GM21447 (cell line): ENCODE measurements around the gene IL11.
"Not testable (repeated sequence)": the region's sequence is repeated elsewhere in the genome, so short reads cannot be mapped to it uniquely, and the experiment has no call there.

Source experiments
- ATAC-seq: cut with Tn5 transposase; IDR thresholded peaks from one replicate; pipeline ENCODE4 v1.9.1; 2021; ENCODE audit not compliant: unreplicated experiment

IL11 gene

DNA sequence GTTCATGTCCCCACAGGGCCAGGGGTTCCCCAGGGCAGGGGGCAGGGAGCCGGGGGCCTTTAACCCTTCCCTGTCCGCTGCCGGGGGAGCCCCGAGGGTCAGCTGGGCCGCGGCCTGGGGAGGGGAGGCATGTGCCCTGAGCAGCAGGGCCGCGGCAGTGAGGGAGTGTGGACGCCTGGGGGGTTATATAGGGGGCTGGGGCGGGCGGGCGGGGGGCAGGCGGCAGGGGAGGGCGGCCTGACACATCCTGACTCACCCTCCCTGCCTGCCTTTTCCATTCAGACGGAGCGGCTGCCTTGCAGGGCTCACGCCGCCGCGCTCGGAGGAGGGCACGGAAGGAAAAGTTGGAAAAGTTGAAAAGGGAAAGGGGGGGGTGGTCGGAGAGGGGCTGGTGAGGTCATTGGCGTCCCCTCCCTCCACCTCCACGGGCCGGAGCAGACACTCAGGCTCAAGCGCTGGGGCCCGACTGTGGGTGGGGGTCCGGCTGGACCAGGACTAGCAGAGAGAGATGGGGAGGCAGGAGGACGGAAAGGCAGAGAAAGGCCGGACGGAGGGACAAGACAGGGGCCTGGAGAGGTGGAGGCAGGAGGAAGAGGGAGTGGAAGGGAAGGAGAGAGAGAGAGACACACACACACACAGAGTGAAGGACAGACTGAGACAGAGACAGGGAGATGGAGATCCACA lies at the start of gene IL11:
IL11 (minus strand) TSS at position 159 of the 684 bp plus-strand sequence; CDS start at position 6, 153 bp downstream.
- ATAC-seq = no peak

- no peak for ATAC-seq
Observed at GRCh38 chr19:55419624-55420236, 49.5 kb upstream of the IL11 start.

GRCh38 chr19:55419103-55419502 lies 48.8 kb upstream of the IL11 start:
- no peak for ATAC-seq

- no peak for ATAC-seq
Observed at GRCh38 chr19:55418185-55418584, 47.9 kb upstream of the IL11 start.

GRCh38 chr19:55410168-55410567 lies 39.9 kb upstream of the IL11 start:
- ATAC-seq = no peak

DNA sequence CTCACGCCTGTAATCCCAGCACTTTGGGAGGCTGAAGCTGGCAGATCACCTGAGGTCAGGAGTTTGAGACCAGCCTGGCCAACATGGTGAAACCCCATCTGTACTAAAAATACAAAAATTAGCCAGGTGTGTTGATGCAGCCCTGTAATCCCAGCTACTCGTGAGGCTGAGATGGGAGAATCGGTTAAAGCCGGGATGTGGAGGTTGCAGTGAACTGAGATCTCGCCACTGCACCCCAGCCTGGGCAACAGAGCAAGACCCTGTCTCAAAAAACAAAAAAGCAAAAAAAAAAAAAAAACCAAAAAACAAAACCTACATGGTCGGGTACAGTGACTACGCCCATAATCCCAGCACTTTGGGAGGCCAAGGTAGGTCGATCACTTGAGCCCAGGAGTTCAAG lies 38.9 kb upstream of the IL11 start:
- not testable (repeated sequence) for ATAC-seq

GRCh38 chr19:55408533-55408872 lies 38.2 kb upstream of the IL11 start:
- ATAC-seq = no peak

DNA sequence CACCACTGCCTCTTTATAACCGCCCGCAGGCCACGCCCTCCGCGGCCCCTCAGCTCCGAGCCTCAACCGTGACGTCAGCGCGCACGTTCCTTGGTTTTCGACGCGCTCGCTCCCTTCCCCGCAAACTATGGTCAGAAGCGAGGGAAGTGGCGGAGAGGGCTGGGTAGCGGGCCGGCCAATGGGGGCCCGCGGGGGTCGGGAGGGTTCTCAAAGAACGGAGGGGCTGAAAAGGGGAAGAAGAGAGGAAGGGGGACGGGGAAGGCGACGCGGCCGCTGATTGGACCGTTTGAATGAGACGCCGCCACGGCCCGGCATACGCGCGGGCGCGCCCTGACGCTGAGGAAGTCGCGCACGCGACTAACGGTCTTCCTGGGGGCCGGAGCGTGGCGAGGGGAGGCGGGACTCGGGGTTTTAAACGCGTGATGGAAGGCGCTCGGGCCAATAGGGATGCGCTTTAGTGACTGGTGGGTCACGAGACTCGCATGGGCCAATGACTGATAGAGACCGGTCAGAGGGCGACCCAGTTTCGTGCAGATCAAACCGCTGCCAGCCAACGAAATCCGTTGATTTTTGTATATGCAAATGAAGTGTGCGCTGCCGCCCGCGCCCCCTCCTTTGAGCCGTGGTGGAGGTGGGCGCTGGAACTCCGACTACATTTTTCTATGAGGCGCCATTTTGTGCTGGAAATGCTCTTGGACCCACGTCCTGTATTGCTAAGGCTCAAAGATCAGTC lies 37.7 kb upstream of the IL11 start:
- peak; percentile 85 for ATAC-seq

DNA sequence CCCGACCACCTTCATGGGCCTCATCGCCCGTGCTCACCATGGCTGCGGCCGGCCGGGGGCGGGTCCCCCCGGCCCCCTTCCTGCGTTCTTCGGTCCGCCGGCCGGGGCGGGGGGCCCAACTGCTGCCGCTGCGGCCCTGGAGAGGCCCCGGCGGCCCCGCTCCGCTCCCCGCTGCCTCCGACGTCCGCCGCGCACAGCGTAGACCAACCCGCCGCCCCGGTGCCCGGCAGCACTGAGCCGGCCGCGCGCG lies 37.2 kb upstream of the IL11 start, which contains the start of gene UBE2S:
UBE2S (minus strand) TSS at position 239 of the 250 bp plus-strand sequence; CDS start at position 40, 199 bp downstream.
- not testable (repeated sequence) for ATAC-seq

- peak; percentile 4 for ATAC-seq
Observed at GRCh38 chr19:55406826-55407549, 36.7 kb upstream of the IL11 start.

GRCh38 chr19:55406091-55406825 lies 36.0 kb upstream of the IL11 start:
- ATAC-seq = no peak

DNA sequence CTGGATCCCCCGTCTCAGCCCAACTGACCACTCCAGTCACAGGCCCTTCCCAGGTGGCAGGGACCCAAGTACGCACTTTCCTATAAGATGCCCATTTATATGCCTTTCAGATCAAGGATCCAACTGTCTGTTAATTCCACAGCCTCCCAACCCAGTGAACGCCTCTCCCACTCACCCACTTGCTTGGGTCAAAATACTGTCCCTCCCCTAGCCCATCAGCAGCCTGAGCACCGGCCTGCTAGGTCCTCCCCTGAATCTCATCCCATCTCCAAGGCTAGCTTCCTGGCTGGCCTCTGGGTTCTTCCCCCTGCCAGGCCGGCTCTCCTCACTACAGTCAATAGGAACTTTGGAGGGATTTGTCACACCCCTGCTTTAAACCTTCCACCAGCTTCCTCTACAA lies 35.4 kb upstream of the IL11 start:
- ATAC-seq = no peak

DNA sequence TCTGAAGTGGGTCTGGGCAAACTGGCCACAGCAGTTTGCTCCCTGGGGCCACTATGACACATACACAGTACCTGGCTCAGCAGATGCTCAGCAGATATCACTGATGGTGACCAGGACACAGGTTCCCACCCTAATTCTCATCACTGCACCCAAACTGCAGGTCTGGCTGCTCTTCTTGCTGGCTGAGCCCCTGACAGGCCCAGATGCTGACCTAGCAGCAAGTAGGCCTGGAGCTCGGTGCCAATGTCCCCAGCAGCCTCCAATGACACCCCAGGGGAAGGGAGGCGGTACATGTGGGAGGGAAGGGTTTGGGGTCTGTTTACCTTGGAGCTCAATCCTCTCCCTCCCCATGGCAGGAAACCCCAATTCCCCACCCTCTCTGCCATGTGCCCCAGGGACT lies 32.2 kb upstream of the IL11 start:
- no peak for ATAC-seq

- not testable (repeated sequence) for ATAC-seq
Observed at GRCh38 chr19:55401390-55401789, 31.1 kb upstream of the IL11 start.

GRCh38 chr19:55400281-55401087 lies 30.2 kb upstream of the IL11 start:
- ATAC-seq = no peak

DNA sequence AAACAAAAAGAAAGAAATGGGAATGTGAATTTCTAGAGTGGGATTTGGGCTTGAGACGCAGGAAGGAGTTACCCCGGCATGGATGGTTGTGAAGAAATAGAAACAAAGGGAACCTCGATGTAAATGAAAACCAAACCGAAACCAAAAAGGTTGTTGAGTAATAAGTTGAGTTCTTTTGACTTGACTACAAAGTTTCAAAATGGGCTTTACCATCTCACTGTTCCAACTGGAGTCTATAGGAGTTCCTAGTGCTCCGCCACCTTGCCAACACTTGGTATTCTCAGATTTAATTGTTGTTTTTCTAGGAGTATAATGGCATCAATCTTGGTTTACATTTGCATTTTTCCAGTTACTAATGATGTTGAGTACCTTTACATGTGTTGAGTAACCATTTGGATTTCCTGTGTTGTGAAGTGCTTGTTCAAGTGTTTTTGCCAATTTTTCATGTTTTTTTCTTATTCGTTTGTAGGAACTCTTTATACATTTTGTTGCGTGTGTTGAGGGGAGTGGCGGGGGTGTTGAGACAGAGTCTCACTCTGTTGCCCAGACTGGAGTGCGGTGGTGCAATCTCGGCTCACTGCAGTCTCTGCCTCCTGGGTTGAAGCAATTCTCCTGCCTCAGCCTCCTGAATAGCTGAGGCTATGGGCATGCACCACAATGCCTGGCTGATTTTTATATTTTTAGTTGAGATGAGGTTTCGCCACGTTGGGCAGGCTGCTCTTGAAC lies 28.1 kb upstream of the IL11 start:
- ATAC-seq = no peak

DNA sequence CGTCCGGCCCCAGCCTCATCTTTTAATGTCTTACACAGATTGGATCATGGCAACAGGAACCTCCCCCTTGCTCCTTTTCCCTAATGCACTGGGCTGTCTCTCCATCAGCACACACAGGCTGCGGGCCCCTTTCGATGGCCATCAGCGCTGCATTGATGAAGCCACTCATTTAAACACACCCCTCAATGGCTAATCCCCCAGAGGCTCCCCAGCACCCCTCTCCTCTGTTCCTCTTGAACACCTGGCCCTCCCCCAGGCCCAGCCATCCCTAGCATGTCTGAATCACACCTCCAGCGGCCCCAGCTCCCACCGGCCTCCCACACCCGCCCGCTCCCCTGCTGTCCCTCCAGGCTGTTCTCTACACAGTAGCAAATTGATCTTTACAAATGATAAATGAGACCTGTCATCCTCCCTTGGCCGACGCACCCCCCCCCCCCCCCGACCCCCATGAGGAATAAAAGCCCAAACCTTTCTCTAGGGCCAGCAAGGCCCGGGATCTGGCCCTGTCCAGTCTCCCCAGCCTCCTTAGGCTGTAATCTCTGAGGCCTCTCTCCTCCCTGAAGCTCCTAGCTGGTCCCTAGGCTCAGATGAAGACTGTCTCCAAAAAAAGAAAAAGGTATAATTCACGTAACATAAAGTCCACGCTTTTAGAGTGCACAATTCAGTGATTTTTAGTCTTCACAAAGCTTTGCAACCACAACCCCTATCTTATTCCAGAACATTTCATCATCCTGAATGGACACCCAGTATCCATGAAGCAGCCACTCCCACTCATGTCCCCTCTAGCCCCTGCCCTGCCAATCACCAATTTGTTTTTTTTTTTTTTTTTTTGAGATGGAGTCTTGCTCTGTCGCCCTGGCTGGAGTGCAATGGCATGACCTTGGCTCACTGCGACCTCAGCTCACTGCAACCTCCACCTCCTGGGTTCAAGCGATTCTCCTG lies 22.8 kb upstream of the IL11 start:
- no peak for ATAC-seq
